Lung (tissue), 12 donors: Measurements from ENCODE around the gene SLC2A9. TPM values are rescaled to one million over a fixed set of nuclear protein-coding genes. Genes with fewer than 3 reads are reported as not detected.

ENCODE experiments used
- ATAC-seq: fragments of 200-7000 bp; cut with Tn5 transposase; one replicate; pipeline ENCODE4 v1.9.1; 2020; ENCODE audit warnings: moderate number of reproducible peaks; ENCODE audit not compliant: insufficient read depth, low FRiP score
- DNase-seq, 3 donors: peaks; one replicate each; pipeline ENCODE4 v3.0.0-alpha.2; 2013 to 2017
- H3K27ac ChIP-seq, 2 donors: one replicate each; pipeline ENCODE4 v1.5.1; 2013; ENCODE audit warnings: mild to moderate bottlenecking in 2 of 2, moderate library complexity in 2 of 2, control low read depth in 1 of 2, inconsistent platforms in 1 of 2, low read depth in 1 of 2, low read length in 1 of 2
- H3K27me3 ChIP-seq, 3 donors: one replicate each; pipeline ENCODE4 v1.5.1; 2013; ENCODE audit warnings: low read length in 2 of 3; ENCODE audit not compliant: control insufficient read depth in 3 of 3, insufficient read depth in 3 of 3
- H3K36me3 ChIP-seq, 4 donors: one replicate each; pipeline ENCODE4 v1.5.1; 2013; ENCODE audit warnings: low read length in 4 of 4, mild to moderate bottlenecking in 1 of 4, moderate library complexity in 1 of 4; ENCODE audit not compliant: control insufficient read depth in 4 of 4, insufficient read depth in 4 of 4
- H3K4me1 ChIP-seq, 5 donors: one replicate each; pipeline ENCODE4 v1.5.1; 2013; ENCODE audit warnings: low read length in 5 of 5, mild to moderate bottlenecking in 2 of 5, moderate library complexity in 1 of 5; ENCODE audit not compliant: control insufficient read depth in 5 of 5, insufficient read depth in 5 of 5
- H3K4me3 ChIP-seq: one replicate; pipeline ENCODE4 v1.5.1; 2013; ENCODE audit warnings: mild to moderate bottlenecking, control low read depth, moderate library complexity
- H3K9ac ChIP-seq, 2 donors: one replicate each; pipeline ENCODE4 v1.5.1; 2013; ENCODE audit warnings: low read length in 2 of 2, control low read depth in 1 of 2; ENCODE audit not compliant: insufficient read depth in 1 of 2
- H3K9me3 ChIP-seq, 4 donors: one replicate each; pipeline ENCODE4 v1.5.1; 2013; ENCODE audit warnings: low read length in 3 of 4, mild to moderate bottlenecking in 1 of 4, moderate library complexity in 1 of 4; ENCODE audit not compliant: control insufficient read depth in 4 of 4, insufficient read depth in 3 of 4
- CTCF ChIP-seq: IDR thresholded peaks from 2 replicates; pipeline ENCODE4 v1.5.1; 2012; ENCODE audit warnings: mild to moderate bottlenecking; ENCODE audit errors: control extremely low read depth, extremely low read depth
- WGBS, 2 donors: extraction: QIAGEN DNeasy Blood & Tissue Kit; methylation state at CpG; one replicate each; pipeline ENCODE4 v1.1.7; 2013; 5-methylcytosine and 5-hydroxymethylcytosine counted together
- polyA plus RNA-seq, 2 donors: library from polyadenylated mRNA; stranded (reverse); fragments of 200-250 nt; gene quantifications; one replicate each; pipeline ENCODE4 v1.2.1, GENCODE V29; 2013
- total RNA-seq, 2 donors: library from RNA; depleted of rRNA in 1 of 2; stranded (reverse); fragments of >200 nt in 1 of 2; gene quantifications; one replicate each; pipeline ENCODE4 v1.2.1, GENCODE V29; 2014 to 2021
- donor health status: control.
- donor health status: control.
- donor health status: Bipolar disorder and iron deficiency.
- donor health status: healthy.
- donor health status: DM: yes; HTN: yes; CAD: no.

The SLC2A9 gene
- total and polyA plus RNA-seq, 4 donors: 2.9 to 18.6 (median 7.6) TPM

- Histone ChIP-seq H3K4me1 (peaks cover 0 to 7% (median 1%) of the 10 kb centered on the region in 5 donors), H3K9ac (no peak overlapping the region), H3K4me3 (no peak overlapping the region), H3K27me3 (no peaks in the 10 kb centered on the region), H3K27ac (no peak overlapping the region), H3K36me3 (no peaks in the 10 kb centered on the region), H3K9me3 (peaks cover 0 to 5% (median 0%) of the 10 kb centered on the region in 4 donors)
- WGBS, 2 donors: 88 to 94% methylated on average over 5 of the region's 5 CpGs
- no peak for DNase-seq
- no peak for ATAC-seq
- TF ChIP-seq CTCF: no peak
Observed at GRCh38 chr4:9866931-9867330, 154.4 kb downstream of the SLC2A9 start.

- WGBS, 2 donors: 92 to 97% methylated on average over 3 of the region's 3 CpGs
- no peak for TF ChIP-seq CTCF
Observed at GRCh38 chr4:9861561-9861960, 159.7 kb downstream of the SLC2A9 start.

GRCh38 chr4:9859810-9860209, 161.5 kb downstream of the SLC2A9 start:
- Histone ChIP-seq H3K27ac (no peak overlapping the region), H3K9ac (no peak overlapping the region), H3K27me3 (no peaks in the 10 kb centered on the region), H3K4me3 (no peak overlapping the region), H3K36me3 (peaks cover 0 to 1% (median 0%) of the 10 kb centered on the region in 4 donors), H3K4me1 (no peaks in the 10 kb centered on the region), H3K9me3 (peaks cover 0 to 6% (median 0%) of the 10 kb centered on the region in 4 donors)
- DNase-seq (no peak), ATAC-seq (no peak)
- no peak for TF ChIP-seq CTCF
- 85 to 91% methylated on average over 6 of the region's 6 CpGs for WGBS, 2 donors

More at GRCh38 chr4:9861561-9861960, 159.7 kb downstream of the SLC2A9 start:
- Histone ChIP-seq H3K27me3 (no peaks in the 10 kb centered on the region), H3K27ac (no peak overlapping the region), H3K4me1 (no peaks in the 10 kb centered on the region), H3K9ac (no peak overlapping the region), H3K4me3 (no peak overlapping the region), H3K9me3 (peaks cover 0 to 6% (median 0%) of the 10 kb centered on the region in 4 donors), H3K36me3 (peaks cover 0 to 1% (median 0%) of the 10 kb centered on the region in 4 donors)
- ATAC-seq: no peak
- DNase-seq: no peak

- Histone ChIP-seq H3K9me3 (peaks cover 0 to 4% (median 2%) of the 10 kb centered on the region in 4 donors), H3K36me3 (no peaks in the 10 kb centered on the region), H3K4me3 (no peak overlapping the region), H3K27ac (no peak overlapping the region), H3K9ac (no peak overlapping the region), H3K4me1 (no peaks in the 10 kb centered on the region), H3K27me3 (no peaks in the 10 kb centered on the region)
- WGBS, 2 donors: 87 to 96% methylated on average over 2 of the region's 2 CpGs
- no peak for ATAC-seq
- DNase-seq: no peak
- no peak for TF ChIP-seq CTCF
Observed at GRCh38 chr4:9849538-9849920, 171.8 kb downstream of the SLC2A9 start.
